ENCODE measurements around the gene MYO18A.

The MYO18A gene

DNA sequence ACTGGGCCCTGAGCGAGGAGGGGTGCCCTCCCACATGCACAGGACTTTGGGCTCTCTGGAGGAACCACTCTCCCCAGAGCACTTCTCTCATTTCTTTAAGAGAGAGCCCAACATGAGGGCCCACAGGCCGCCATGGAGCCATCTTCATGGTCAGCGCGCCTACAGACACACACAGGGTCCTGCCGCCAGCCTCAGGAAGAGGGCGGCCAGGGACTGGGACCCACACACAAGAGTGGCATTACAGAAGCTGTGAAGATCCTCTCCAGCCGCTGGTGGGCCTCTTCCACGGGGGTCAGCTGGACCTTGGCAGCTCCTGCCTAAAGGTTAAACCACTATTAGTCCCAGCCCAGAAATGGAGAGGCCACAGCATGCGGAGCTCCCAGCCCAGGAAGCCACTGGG is 54.5 kb downstream of the MYO18A start:
- no peak for DNase-seq (ENCODE audit: low read depth)
- TF ChIP-seq, protein P1, sequence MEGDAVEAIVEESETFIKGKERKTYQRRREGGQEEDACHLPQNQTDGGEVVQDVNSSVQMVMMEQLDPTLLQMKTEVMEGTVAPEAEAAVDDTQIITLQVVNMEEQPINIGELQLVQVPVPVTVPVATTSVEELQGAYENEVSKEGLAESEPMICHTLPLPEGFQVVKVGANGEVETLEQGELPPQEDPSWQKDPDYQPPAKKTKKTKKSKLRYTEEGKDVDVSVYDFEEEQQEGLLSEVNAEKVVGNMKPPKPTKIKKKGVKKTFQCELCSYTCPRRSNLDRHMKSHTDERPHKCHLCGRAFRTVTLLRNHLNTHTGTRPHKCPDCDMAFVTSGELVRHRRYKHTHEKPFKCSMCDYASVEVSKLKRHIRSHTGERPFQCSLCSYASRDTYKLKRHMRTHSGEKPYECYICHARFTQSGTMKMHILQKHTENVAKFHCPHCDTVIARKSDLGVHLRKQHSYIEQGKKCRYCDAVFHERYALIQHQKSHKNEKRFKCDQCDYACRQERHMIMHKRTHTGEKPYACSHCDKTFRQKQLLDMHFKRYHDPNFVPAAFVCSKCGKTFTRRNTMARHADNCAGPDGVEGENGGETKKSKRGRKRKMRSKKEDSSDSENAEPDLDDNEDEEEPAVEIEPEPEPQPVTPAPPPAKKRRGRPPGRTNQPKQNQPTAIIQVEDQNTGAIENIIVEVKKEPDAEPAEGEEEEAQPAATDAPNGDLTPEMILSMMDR (conservative IDR thresholded peaks at IDR 0.05; ENCODE audit: control insufficient read depth, insufficient read depth, low read depth, low read length) = no peak
- no peak overlapping the region for H3K4me3 ChIP-seq (ENCODE audit: control insufficient read depth, low read depth, low read length)

GRCh38 chr17:29124925-29125273 is 55.3 kb downstream of the MYO18A start:
- TF ChIP-seq, protein P1 (conservative IDR thresholded peaks at IDR 0.05; ENCODE audit: control insufficient read depth, insufficient read depth, low read depth, low read length) = no peak
- H3K4me3 ChIP-seq (ENCODE audit: control insufficient read depth, low read depth, low read length) = no peak overlapping the region
- no peak for DNase-seq (ENCODE audit: low read depth)

- H3K4me3 ChIP-seq (ENCODE audit: control insufficient read depth, low read depth, low read length) = no peak overlapping the region
- DNase-seq (ENCODE audit: low read depth) = peak; percentile 83
- TF ChIP-seq, protein P1 (conservative IDR thresholded peaks at IDR 0.05; ENCODE audit: control insufficient read depth, insufficient read depth, low read depth, low read length) = peak; percentile 90
These were observed 55.9 kb downstream of the MYO18A start for GRCh38 chr17:29124135-29124924.

DNA sequence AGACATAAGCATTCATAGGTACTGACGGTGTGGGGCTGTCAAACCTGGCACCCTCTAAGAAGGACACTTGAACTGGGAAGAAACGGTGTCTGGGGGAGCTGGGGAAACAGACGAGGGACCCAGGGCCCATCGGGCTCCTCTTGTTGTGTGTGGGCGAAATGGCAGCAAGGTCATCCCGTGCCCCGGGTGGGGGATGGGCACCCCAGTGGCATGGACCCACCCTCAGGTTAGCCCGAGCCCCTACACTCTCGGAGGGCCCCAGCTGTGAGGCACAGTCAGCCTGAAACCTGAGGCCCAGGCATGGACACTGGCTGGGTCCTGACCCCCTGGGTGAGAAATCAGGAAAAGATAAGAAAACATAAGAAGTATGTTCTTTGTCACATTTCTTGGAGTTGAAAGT is 57.1 kb downstream of the MYO18A start:
- DNase-seq (ENCODE audit: low read depth) = no peak
- TF ChIP-seq, protein P1 (conservative IDR thresholded peaks at IDR 0.05; ENCODE audit: control insufficient read depth, insufficient read depth, low read depth, low read length) = no peak
- no peak overlapping the region for H3K4me3 ChIP-seq (ENCODE audit: control insufficient read depth, low read depth, low read length)

DNA sequence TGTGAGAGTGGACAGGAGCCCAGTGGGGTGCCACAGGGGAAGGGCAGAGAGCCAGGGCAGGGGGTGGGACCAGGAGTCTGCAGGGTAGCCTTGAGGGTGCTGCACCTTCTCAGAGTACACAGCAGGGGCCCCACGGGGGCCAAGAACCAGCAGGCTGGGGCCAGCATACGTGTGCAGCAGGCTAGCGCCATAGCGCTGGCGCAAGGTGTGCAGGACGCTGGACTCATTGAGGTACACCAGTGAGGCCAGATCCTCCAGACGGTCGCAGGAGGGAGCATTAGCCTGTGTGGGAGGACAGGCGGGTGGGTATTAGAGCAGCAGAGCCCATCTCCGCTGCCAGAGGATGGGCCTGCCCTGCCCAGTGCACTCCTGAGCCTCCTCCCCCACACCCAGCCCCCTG is 58.8 kb downstream of the MYO18A start:
- DNase-seq (ENCODE audit: low read depth) = no peak
- TF ChIP-seq, protein P1 (conservative IDR thresholded peaks at IDR 0.05; ENCODE audit: control insufficient read depth, insufficient read depth, low read depth, low read length) = no peak
- H3K4me3 ChIP-seq (ENCODE audit: control insufficient read depth, low read depth, low read length) = no peak overlapping the region

DNA sequence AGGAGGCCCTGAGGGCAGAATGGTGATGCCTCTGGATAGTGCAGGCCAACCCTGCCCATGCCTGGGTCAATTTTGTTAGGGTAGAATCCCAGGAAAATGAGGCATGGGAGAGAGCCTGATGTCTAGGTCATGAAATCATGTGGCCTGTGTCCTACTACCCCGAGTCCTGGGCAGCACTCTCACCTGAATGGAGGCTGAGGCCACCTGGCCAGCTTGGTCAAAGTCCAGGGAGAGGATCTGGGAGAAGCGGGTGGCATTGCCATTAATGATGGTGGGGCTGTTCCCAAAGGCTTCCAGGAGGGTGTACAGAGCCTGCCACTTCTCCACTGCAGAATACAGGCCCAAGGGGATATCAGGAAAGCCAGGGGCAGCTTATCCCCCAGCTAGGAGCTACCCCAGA is 59.8 kb downstream of the MYO18A start:
- no peak overlapping the region for H3K4me3 ChIP-seq (ENCODE audit: control insufficient read depth, low read depth, low read length)
- no peak for DNase-seq (ENCODE audit: low read depth)
- TF ChIP-seq, protein P1 (conservative IDR thresholded peaks at IDR 0.05; ENCODE audit: control insufficient read depth, insufficient read depth, low read depth, low read length) = no peak
